NT2/D1 (cell line): ENCODE results near the gene PRSS36.

Experiments
- DNase-seq: peaks from one replicate; pipeline ENCODE4 v3.0.0-alpha.2; 2011; ENCODE audit warnings: low read depth, low spot score
- H3K27me3 ChIP-seq: 2 replicates; pipeline ENCODE4 v1.6.0; 2011; ENCODE audit warnings: mild to moderate bottlenecking; ENCODE audit not compliant: insufficient read length, insufficient read depth
- H3K36me3 ChIP-seq: 2 replicates; pipeline ENCODE4 v1.6.1; 2011; ENCODE audit warnings: mild to moderate bottlenecking, low read length, mixed read lengths; ENCODE audit not compliant: insufficient read depth, insufficient read length
- H3K4me1 ChIP-seq: 2 replicates; pipeline ENCODE4 v1.5.1; 2011; ENCODE audit not compliant: insufficient read depth, insufficient read length
- H3K4me3 ChIP-seq: 2 replicates; pipeline ENCODE4 v1.5.1; 2011; ENCODE audit warnings: low read depth; ENCODE audit not compliant: insufficient read length
- H3K9ac ChIP-seq: 2 replicates; pipeline ENCODE4 v1.6.0; 2011; ENCODE audit warnings: low read depth; ENCODE audit not compliant: insufficient read length
- H3K9me3 ChIP-seq: 2 replicates; pipeline ENCODE4 v1.5.1; 2011; ENCODE audit warnings: mild to moderate bottlenecking, low read length; ENCODE audit not compliant: insufficient read depth
- SUZ12 ChIP-seq: IDR thresholded peaks from 2 replicates; pipeline ENCODE4 v1.6.1; 2011; ENCODE audit not compliant: insufficient read length, insufficient read depth; ENCODE audit errors: extremely low read depth
- YY1 ChIP-seq: IDR thresholded peaks from 2 replicates; pipeline ENCODE4 v1.6.1; 2011; ENCODE audit not compliant: insufficient read length, insufficient read depth
- ZNF274 ChIP-seq: IDR thresholded peaks from 2 replicates; pipeline ENCODE4 v1.6.1; 2011; ENCODE audit warnings: mild to moderate bottlenecking, low read depth, low read length

The PRSS36 gene

GRCh38 chr16:31113121-31114120 lies 36.4 kb downstream of the PRSS36 start:
- TF ChIP-seq YY1, result no peak
- no peak for TF ChIP-seq ZNF274
- TF ChIP-seq SUZ12, result no peak
- Histone ChIP-seq H3K4me1 (peaks cover 3% of the 10 kb centered on the region), H3K27me3 (no peaks in the 10 kb centered on the region), H3K9me3 (no peaks in the 10 kb centered on the region), H3K4me3 (no peak overlapping the region), H3K36me3 (peaks cover 44% of the 10 kb centered on the region), H3K9ac (no peak overlapping the region)
- DNase-seq, result no peak

GRCh38 chr16:31112711-31113110 lies 37.2 kb downstream of the PRSS36 start:
- Histone ChIP-seq H3K9ac (no peak overlapping the region), H3K36me3 (peaks cover 43% of the 10 kb centered on the region), H3K9me3 (no peaks in the 10 kb centered on the region), H3K4me1 (peaks cover 3% of the 10 kb centered on the region), H3K4me3 (no peak overlapping the region), H3K27me3 (no peaks in the 10 kb centered on the region)
- no peak for DNase-seq
- TF ChIP-seq YY1, result no peak
- TF ChIP-seq SUZ12, result no peak
- TF ChIP-seq ZNF274, result no peak

- Histone ChIP-seq H3K9me3 (no peaks in the 10 kb centered on the region), H3K36me3 (peaks cover 43% of the 10 kb centered on the region), H3K4me3 (no peak overlapping the region), H3K4me1 (peaks cover 3% of the 10 kb centered on the region), H3K9ac (no peak overlapping the region), H3K27me3 (no peaks in the 10 kb centered on the region)
- TF ChIP-seq ZNF274, result no peak
- no peak for TF ChIP-seq YY1
- TF ChIP-seq SUZ12, result no peak
- DNase-seq, result no peak
These were observed 37.9 kb downstream of the PRSS36 start for GRCh38 chr16:31111881-31112466.

GRCh38 chr16:31110106-31111034 lies 39.5 kb downstream of the PRSS36 start:
- H3K9me3 ChIP-seq, result no peaks in the 10 kb centered on the region
- H3K27me3 ChIP-seq, result no peaks in the 10 kb centered on the region
- peaks cover 43% of the 10 kb centered on the region for H3K36me3 ChIP-seq
- TF ChIP-seq SUZ12, result no peak
- no peak for TF ChIP-seq ZNF274
- TF ChIP-seq YY1, result no peak
- H3K9ac ChIP-seq, result no peak overlapping the region
- DNase-seq, result no peak
- H3K4me3 ChIP-seq, result no peak overlapping the region
- peaks cover 3% of the 10 kb centered on the region for H3K4me1 ChIP-seq

GRCh38 chr16:31109622-31110021 lies 40.2 kb downstream of the PRSS36 start:
- H3K9ac ChIP-seq, result no peak overlapping the region

GRCh38 chr16:31108794-31109558 lies 40.9 kb downstream of the PRSS36 start:
- H3K9me3 ChIP-seq, result no peaks in the 10 kb centered on the region

More at GRCh38 chr16:31109622-31110021, 40.2 kb downstream of the PRSS36 start:
- DNase-seq, result no peak
- Histone ChIP-seq H3K9me3 (no peaks in the 10 kb centered on the region), H3K27me3 (no peaks in the 10 kb centered on the region), H3K4me1 (peaks cover 3% of the 10 kb centered on the region), H3K4me3 (no peak overlapping the region), H3K36me3 (peaks cover 43% of the 10 kb centered on the region)
- no peak for TF ChIP-seq SUZ12
- no peak for TF ChIP-seq ZNF274
- no peak for TF ChIP-seq YY1

More at GRCh38 chr16:31108794-31109558, 40.9 kb downstream of the PRSS36 start:
- peaks cover 3% of the 10 kb centered on the region for H3K4me1 ChIP-seq
- no peaks in the 10 kb centered on the region for H3K27me3 ChIP-seq
- no peak for DNase-seq
- peak overlapping the region; percentile 92 for H3K9ac ChIP-seq
- peak overlapping the region; percentile 93 for H3K4me3 ChIP-seq
- TF ChIP-seq SUZ12 (no peak), ZNF274 (no peak), YY1 (no peak)
- H3K36me3 ChIP-seq, result peaks cover 43% of the 10 kb centered on the region
